MM.1S (cell line): Measurements from ENCODE around the gene MSL1.

ENCODE experiments used
- EZH2 ChIP-seq: fragments of 300-600 bp; sonication (generic); optimal IDR thresholded peaks from 2 replicates; pipeline ENCODE3; 2017; ENCODE audit warnings: low read depth, mild to moderate bottlenecking, antibody characterized with exemption, low read length, mixed read lengths
- TF ChIP-seq, protein P1 (sequence below): fragments of 300-600 bp; sonication (generic); IDR thresholded peaks from 2 replicates; pipeline ENCODE4 v1.5.1; 2016; ENCODE audit warnings: antibody characterized with exemption, low read length, mixed read lengths

DNA sequence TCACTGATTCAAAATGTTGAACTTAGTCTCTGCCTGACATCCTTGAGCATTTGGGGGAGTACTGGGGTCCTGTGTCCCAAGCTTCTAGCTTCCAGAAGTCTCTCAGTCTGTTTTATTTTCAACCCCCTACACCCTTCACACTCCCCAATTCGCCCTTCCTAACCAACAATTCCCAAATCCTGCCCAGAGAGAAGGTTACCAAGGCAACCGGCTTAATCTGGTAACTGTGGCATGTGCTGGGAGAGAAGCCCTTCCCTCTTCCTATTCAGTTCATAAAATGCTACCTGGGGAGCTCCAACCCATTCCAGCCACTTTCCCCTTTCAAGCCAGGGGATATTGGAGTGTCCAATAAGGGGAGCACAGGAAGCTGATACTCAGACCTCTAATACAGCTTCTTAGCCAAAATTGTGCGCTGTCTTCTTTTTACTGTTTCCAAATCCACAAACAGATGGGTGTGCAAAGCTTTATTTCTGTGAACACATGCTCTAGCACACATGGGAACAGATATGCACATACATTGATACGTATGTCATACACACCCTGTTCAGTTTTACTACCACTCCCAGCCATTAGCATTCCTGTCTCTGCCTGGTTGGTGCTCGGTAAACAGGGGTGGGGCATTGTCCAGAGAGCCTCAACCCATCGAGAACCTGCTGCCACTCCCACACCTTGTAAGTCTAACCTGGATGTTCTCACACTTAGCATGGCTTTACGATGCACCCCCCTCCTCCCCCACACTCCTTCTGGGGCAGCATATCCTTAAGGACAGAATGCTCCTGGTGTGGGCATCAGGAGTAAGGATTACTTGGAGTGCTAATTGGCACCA, 54.4 kb downstream of the MSL1 start:
- TF ChIP-seq, protein P1, sequence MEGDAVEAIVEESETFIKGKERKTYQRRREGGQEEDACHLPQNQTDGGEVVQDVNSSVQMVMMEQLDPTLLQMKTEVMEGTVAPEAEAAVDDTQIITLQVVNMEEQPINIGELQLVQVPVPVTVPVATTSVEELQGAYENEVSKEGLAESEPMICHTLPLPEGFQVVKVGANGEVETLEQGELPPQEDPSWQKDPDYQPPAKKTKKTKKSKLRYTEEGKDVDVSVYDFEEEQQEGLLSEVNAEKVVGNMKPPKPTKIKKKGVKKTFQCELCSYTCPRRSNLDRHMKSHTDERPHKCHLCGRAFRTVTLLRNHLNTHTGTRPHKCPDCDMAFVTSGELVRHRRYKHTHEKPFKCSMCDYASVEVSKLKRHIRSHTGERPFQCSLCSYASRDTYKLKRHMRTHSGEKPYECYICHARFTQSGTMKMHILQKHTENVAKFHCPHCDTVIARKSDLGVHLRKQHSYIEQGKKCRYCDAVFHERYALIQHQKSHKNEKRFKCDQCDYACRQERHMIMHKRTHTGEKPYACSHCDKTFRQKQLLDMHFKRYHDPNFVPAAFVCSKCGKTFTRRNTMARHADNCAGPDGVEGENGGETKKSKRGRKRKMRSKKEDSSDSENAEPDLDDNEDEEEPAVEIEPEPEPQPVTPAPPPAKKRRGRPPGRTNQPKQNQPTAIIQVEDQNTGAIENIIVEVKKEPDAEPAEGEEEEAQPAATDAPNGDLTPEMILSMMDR = no peak
- TF ChIP-seq EZH2 = no peak
